Thyroid gland (tissue), 4 donors: ENCODE results near the gene CRTAC1.

ENCODE experiments used
- CTCF ChIP-seq, 6 experiments: fragments of 200-600 bp in 3 of 6; fragments of 450-650 bp in 3 of 6; sonication (generic) in 3 of 6; IDR thresholded peaks; one replicate each; pipeline ENCODE4 v1.5.1; 2016 to 2019; ENCODE audit warnings: antibody characterized with exemption in 6 of 6, mild to moderate bottlenecking in 2 of 6, inconsistent platforms in 1 of 6, moderate library complexity in 1 of 6
- POLR2A ChIP-seq, 2 donors: fragments of 450-650 bp; IDR thresholded peaks; one replicate each; pipeline ENCODE4 v1.6.1; 2017; ENCODE audit warnings: antibody characterized with exemption in 2 of 2, mild to moderate bottlenecking in 2 of 2, moderate library complexity in 1 of 2

- TF ChIP-seq CTCF (IDR thresholded peaks at IDR 0.05): no peak
- TF ChIP-seq POLR2A (IDR thresholded peaks at IDR 0.05): no peak
Measured at GRCh38 chr10:97911217-97911616, 119.2 kb downstream of the CRTAC1 start.
